HG03469 (cell line): ENCODE results near the gene TBC1D14.

Experiments used
- ATAC-seq: cut with Tn5 transposase; IDR thresholded peaks from one replicate; pipeline ENCODE4 v1.9.1; 2021; ENCODE audit warnings: mild to moderate bottlenecking, moderate library complexity, moderate number of reproducible peaks; ENCODE audit not compliant: unreplicated experiment

Gene TBC1D14, protein sequence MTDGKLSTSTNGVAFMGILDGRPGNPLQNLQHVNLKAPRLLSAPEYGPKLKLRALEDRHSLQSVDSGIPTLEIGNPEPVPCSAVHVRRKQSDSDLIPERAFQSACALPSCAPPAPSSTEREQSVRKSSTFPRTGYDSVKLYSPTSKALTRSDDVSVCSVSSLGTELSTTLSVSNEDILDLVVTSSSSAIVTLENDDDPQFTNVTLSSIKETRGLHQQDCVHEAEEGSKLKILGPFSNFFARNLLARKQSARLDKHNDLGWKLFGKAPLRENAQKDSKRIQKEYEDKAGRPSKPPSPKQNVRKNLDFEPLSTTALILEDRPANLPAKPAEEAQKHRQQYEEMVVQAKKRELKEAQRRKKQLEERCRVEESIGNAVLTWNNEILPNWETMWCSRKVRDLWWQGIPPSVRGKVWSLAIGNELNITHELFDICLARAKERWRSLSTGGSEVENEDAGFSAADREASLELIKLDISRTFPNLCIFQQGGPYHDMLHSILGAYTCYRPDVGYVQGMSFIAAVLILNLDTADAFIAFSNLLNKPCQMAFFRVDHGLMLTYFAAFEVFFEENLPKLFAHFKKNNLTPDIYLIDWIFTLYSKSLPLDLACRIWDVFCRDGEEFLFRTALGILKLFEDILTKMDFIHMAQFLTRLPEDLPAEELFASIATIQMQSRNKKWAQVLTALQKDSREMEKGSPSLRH

GRCh38 chr4:6909113-6909969 lies at the start of gene TBC1D14:
TSS of gene TBC1D14 (plus strand) at chr4:6909826. CDS start at chr4:6923390, 13,564 bp downstream.
- ATAC-seq, result peak; percentile 70

DNA sequence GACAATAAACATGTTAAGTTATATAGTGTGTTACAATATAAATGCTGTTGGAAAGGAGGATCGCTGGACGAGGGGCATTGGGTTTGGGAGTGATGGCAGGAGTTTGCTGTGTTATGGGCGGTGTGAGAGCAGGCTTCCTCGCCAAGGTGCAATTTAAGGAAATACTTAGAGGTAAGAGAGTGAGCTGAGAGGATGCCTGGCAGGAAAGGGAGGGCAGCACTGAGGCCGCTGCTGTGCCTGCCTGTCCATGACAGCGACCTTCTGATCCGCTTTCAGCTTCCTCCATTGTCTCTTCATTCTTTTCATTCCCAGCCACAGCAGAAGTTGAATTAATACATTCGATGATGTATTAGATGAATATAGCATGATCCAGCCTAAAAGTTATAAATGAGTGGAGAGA lies 41.2 kb upstream of the TBC1D14 start:
- no peak for ATAC-seq

- no peak for ATAC-seq
Measured at GRCh38 chr4:6869944-6870343, 39.7 kb upstream of the TBC1D14 start.

GRCh38 chr4:6873291-6873690 lies 36.3 kb upstream of the TBC1D14 start:
- no peak for ATAC-seq

- ATAC-seq, result no peak
Measured at GRCh38 chr4:6873792-6874461, 35.7 kb upstream of the TBC1D14 start.

DNA sequence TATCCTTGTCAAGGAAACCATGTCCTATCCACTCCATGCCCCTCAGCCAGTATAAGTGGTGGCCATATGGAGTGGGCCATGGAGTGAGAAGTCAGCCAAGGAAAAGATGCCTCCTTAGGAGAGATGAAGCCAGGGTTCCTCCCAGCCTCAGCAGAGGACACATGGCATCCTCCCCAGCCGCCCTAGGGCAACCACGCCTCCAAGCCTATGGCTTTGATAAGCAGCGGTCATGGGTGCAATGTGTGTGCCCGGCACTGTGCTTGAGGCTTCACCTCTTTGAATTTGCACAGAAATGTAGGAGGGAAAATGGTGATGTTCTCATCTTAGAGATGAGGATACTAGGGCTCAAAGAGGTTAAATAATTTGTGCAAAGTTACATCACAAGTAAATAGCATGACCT lies 34.6 kb upstream of the TBC1D14 start:
- no peak for ATAC-seq

- ATAC-seq, result no peak
Measured at GRCh38 chr4:6875431-6875831, 34.2 kb upstream of the TBC1D14 start.

DNA sequence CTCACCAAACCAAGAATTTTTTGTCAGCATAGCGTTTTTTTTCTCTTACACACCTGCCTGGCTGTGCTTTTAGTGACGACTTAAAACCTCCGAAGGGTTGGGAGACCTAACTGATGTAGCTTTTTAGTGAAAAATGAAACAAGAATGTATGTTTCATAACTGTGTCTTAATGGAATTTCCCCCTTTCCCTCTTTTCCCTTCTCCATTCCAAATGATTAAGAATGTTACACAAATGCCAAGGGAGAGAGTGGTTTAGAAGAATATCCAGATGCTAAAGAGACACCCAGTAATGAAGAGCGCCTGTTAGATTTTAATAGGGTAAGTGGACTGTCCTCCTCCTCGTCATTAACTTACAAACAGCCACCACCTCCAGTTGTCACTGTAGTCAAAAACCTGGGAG lies 33.2 kb upstream of the TBC1D14 start:
- ATAC-seq, result no peak

DNA sequence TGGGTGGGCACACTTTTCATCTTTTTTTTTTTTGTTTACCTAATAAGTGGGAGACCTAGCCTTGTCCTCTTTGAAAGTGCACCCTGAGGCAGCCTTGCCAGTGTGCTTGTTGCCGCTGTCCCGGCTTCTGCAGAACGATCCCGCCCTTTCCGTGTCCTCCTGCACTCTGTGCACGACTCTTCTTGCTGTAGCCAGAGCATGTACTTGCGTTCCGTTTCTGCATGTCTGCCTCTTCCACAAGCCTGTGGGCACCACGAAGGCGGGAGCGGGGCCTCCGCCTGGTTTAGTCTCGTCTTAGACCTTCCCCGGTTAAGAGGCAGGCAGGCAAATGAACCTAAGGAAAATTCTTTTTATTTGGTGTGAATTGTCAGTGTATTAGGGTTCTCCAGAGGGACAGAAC lies 32.6 kb upstream of the TBC1D14 start:
- ATAC-seq, result no peak

GRCh38 chr4:6878451-6879059 lies 31.1 kb upstream of the TBC1D14 start:
- no peak for ATAC-seq

- no peak for ATAC-seq
Measured at GRCh38 chr4:6880691-6881090, 28.9 kb upstream of the TBC1D14 start.

- no peak for ATAC-seq
Measured at GRCh38 chr4:6881908-6882307, 27.7 kb upstream of the TBC1D14 start.

DNA sequence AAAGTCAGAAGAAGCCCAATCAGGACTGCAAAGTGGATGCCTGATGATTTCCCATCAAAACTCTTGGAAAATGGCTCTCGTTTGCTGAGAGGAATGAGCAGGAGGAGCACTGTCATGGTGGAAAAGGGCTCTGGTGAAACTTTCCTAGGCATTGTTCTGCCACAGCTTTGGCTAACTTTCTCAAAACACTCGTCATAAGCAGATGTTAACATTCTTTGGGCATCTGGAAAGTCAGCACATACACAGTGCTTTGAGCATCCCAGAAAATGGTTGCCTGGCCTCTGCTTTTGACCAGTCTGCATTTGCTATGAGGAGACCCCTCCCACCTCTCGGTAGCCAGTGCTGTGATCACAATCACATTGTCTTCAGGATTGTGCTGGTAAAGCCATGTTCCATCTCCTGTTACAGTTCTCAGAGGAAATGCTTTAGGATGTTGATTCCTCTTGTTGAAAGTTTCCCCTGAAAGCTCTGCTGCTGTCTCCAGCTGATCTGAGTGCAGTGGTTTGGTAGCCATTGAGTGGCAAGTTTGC lies 25.2 kb upstream of the TBC1D14 start:
- ATAC-seq, result no peak

- ATAC-seq, result peak; percentile 40
Measured at GRCh38 chr4:6885953-6886557, 23.6 kb upstream of the TBC1D14 start.

DNA sequence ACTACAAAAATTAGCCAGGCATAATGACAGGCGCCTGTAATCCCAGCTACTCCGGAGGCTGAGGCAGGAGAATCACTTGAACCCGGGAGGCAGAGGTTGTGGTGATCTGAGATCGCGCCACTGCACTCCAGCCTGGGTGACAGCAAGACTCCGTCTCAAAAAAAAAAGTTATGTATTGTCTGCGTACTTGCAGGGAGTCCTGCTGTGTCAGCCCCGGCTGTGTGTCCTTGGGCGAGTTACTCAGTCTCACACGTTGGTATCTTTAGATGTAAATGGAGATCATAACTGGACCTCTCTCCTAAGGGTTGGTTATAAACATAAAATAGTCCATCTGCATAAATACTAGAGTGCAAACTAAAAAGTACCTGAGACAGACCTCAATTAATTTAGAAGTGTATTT lies 22.7 kb upstream of the TBC1D14 start:
- no peak for ATAC-seq

DNA sequence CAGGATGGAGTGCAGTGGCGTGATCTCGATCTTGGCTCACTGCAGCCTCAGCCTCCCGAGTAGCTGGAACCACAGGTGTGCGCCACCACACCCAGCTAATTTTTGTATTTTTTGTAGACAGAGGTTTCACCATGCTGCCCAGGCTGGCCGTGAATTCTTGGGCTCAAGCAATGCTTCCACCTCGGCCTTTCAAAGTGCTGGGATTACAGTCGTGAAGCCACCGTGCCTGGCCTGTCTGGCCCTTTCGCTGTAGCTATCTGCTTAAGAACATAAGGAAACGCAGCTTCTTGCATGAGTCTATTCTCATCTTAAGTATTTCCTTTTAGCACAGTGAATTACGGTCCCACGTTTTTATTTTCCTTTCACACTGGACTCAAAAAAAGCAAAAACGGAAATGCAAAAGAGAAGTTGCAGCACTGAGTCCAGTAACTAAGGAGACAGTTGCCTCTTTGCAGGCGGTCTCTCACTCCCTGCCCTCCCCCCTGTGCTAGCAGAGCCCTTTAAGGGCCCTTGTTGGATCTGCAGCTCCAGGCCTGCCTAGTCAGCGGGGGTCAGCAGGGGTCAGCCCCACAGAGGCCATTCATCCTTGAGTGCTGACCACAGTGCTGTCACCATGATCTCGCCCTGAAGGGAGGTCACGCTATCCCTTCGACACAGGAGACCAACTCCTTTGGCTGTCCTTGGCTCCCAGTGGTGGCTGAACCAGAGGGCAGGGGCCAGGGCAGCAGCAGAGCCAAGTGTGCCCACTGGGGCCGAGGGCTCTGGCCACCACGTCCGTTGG lies 21.8 kb upstream of the TBC1D14 start:
- no peak for ATAC-seq

GRCh38 chr4:6888506-6889071 lies 21.0 kb upstream of the TBC1D14 start:
- ATAC-seq, result no peak

DNA sequence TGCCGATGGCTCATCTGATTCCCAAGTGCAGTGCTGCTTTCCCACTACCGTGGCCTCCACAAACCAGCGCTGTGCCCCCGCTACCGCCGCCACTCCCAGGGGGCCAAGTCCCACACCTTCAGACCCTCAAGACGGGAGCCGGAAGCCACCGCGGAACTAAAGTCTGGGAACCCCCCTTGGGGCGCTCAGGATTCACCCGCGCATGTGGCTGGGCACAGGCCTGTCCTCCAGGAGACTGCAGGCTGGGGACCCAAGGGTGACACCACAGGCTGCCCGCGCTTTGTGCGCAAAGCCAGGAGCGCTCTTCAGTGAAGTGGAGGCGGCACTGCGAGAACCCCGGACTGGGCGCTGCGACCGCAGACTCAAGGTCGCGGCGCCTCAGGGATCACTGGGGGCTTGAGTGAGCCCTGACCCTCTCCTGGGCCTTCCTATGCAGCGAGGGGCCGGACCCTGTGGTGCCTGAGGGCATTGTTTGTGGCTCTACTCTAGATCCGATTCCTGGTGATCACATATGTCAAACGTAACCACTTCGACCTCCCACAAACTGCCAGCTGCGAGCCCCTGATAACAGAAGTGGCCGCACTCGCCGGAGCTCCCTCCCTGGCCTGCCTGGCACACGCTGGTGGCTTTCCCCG lies 20.4 kb upstream of the TBC1D14 start:
- ATAC-seq, result no peak
